Neural cell (in vitro differentiated cells): ENCODE measurements around the gene ARPC5. TPM values are rescaled to one million over a fixed set of nuclear protein-coding genes. Genes with fewer than 3 reads are reported as not detected.
A peak's percentile ranks its signal among the peaks of the same experiment; 100 is the strongest.
"Not testable (repeated sequence)": the region's sequence is repeated elsewhere in the genome, so short reads cannot be mapped to it uniquely, and the experiment has no call there.

Experiments used
- H2AFZ ChIP-seq: fragments of 200-600, 300-800 bp; sonication (generic), shearing (Covaris generic); 2 replicates; pipeline ENCODE4 v1.6.0; 2014; ENCODE audit warnings: low read depth, mild to moderate bottlenecking, antibody characterized with exemption, low read length, moderate library complexity
- H3F3A ChIP-seq: fragments of 200-600 bp; shearing (Covaris generic); 2 replicates; pipeline ENCODE4 v1.6.1; 2016; ENCODE audit warnings: mild to moderate bottlenecking, moderate library complexity, mixed read lengths, antibody characterized with exemption, low read length; ENCODE audit not compliant: insufficient read depth, poor library complexity, severe bottlenecking
- H3K27ac ChIP-seq: fragments of 200-600, 300-800 bp; sonication (generic), shearing (Covaris generic); 2 replicates; pipeline ENCODE4 v1.5.1; 2014; ENCODE audit warnings: mild to moderate bottlenecking, low read length, moderate library complexity
- H3K27me3 ChIP-seq: fragments of 300-800, 200-600 bp; sonication (generic), shearing (Covaris generic); 2 replicates; pipeline ENCODE4 v1.6.0; 2014; ENCODE audit warnings: mild to moderate bottlenecking, low read depth, low read length, moderate library complexity; ENCODE audit not compliant: insufficient read depth
- H3K36me3 ChIP-seq: fragments of 300-800, 200-600 bp; sonication (generic), shearing (Covaris generic); 2 replicates; pipeline ENCODE4 v1.5.1; 2014; ENCODE audit warnings: mild to moderate bottlenecking, antibody characterized with exemption, low read length, moderate library complexity; ENCODE audit not compliant: insufficient read depth
- H3K4me2 ChIP-seq: fragments of 300-800, 200-600 bp; sonication (generic), shearing (Covaris generic); 2 replicates; pipeline ENCODE4 v1.6.0; 2014; ENCODE audit warnings: mild to moderate bottlenecking, low read length
- H3K4me3 ChIP-seq: fragments of 300-800, 200-600 bp; sonication (generic), shearing (Covaris generic); 2 replicates; pipeline ENCODE4 v1.5.1; 2014; ENCODE audit warnings: mild to moderate bottlenecking, low read length, moderate library complexity
- H3K79me2 ChIP-seq: fragments of 200-600 bp; shearing (Covaris generic); replicated peaks from 2 replicates; pipeline ENCODE4 v1.6.0; 2014; ENCODE audit warnings: mild to moderate bottlenecking, low read length, moderate library complexity; ENCODE audit not compliant: insufficient read depth
- H3K9ac ChIP-seq: fragments of 300-800, 200-600 bp; sonication (generic), shearing (Covaris generic); 2 replicates; pipeline ENCODE4 v1.6.1; 2016; ENCODE audit warnings: mild to moderate bottlenecking, low read length, mixed read lengths
- H3K9me2 ChIP-seq: fragments of 200-600 bp; shearing (Covaris generic); 2 replicates; pipeline ENCODE4 v1.6.1; 2016; ENCODE audit warnings: mild to moderate bottlenecking, low read length, mixed read lengths; ENCODE audit not compliant: insufficient read depth
- H3K9me3 ChIP-seq: fragments of 200-600, 300-800 bp; sonication (generic), shearing (Covaris generic); 2 replicates; pipeline ENCODE4 v1.6.1; 2016; ENCODE audit warnings: mild to moderate bottlenecking, mixed run types, low read length, moderate library complexity, mixed read lengths
- H4K20me1 ChIP-seq: fragments of 200-600 bp; shearing (Covaris generic); 2 replicates; pipeline ENCODE4 v1.6.1; 2016; ENCODE audit warnings: mild to moderate bottlenecking, mixed run types; ENCODE audit not compliant: insufficient read depth
- CTCF ChIP-seq: fragments of 450-650 bp; IDR thresholded peaks from 2 replicates; pipeline ENCODE4 v1.5.1; 2014; ENCODE audit warnings: antibody characterized with exemption, mild to moderate bottlenecking, moderate library complexity; ENCODE audit not compliant: poor library complexity, severe bottlenecking
- EP300 ChIP-seq: fragments of 450-650 bp; conservative IDR thresholded peaks from 2 replicates; pipeline ENCODE4 v1.6.1; 2014; ENCODE audit warnings: antibody characterized with exemption, mild to moderate bottlenecking, moderate library complexity; ENCODE audit not compliant: poor library complexity, severe bottlenecking
- EZH2 ChIP-seq: fragments of 200-600, 300-800 bp; shearing (Covaris generic), sonication (generic); IDR thresholded peaks from 2 replicates; pipeline ENCODE4 v1.6.1; 2014; ENCODE audit warnings: antibody characterized with exemption, low read length, borderline replicate concordance, mild to moderate bottlenecking; ENCODE audit not compliant: insufficient read depth, poor library complexity, severe bottlenecking
- MXI1 ChIP-seq: fragments of 450-650 bp; conservative IDR thresholded peaks from 2 replicates; pipeline ENCODE4 v1.6.1; 2014; ENCODE audit warnings: antibody characterized with exemption, mild to moderate bottlenecking; ENCODE audit not compliant: poor library complexity, severe bottlenecking
- POLR2AphosphoS5 ChIP-seq: IDR thresholded peaks from 2 replicates; pipeline ENCODE4 v1.6.1; 2012
- RAD21 ChIP-seq: fragments of 450-650 bp; conservative IDR thresholded peaks from 2 replicates; pipeline ENCODE4 v1.6.1; 2014; ENCODE audit warnings: antibody characterized with exemption, mild to moderate bottlenecking, moderate library complexity
- REST ChIP-seq: IDR thresholded peaks from 2 replicates; pipeline ENCODE4 v1.6.1; 2012; ENCODE audit warnings: borderline replicate concordance
- TAF1 ChIP-seq: IDR thresholded peaks from 2 replicates; pipeline ENCODE4 v1.6.1; 2012; ENCODE audit warnings: low read depth
- polyA minus RNA-seq: library from RNA; depleted of rRNA, polyadenylated mRNA; stranded (reverse); fragments of >200 nt; gene quantifications from 2 replicates; pipeline ENCODE4 v1.2.3, GENCODE V29; 2014
- polyA plus RNA-seq: library from polyadenylated mRNA; depleted of rRNA; stranded (reverse); fragments of >200 nt; gene quantifications from 2 replicates; pipeline ENCODE4 v1.2.3, GENCODE V29; 2014

Gene ARPC5
- polyA plus RNA-seq (179 and 197 TPM in 2 replicates), polyA minus RNA-seq (112 and 124 TPM in 2 replicates)

DNA sequence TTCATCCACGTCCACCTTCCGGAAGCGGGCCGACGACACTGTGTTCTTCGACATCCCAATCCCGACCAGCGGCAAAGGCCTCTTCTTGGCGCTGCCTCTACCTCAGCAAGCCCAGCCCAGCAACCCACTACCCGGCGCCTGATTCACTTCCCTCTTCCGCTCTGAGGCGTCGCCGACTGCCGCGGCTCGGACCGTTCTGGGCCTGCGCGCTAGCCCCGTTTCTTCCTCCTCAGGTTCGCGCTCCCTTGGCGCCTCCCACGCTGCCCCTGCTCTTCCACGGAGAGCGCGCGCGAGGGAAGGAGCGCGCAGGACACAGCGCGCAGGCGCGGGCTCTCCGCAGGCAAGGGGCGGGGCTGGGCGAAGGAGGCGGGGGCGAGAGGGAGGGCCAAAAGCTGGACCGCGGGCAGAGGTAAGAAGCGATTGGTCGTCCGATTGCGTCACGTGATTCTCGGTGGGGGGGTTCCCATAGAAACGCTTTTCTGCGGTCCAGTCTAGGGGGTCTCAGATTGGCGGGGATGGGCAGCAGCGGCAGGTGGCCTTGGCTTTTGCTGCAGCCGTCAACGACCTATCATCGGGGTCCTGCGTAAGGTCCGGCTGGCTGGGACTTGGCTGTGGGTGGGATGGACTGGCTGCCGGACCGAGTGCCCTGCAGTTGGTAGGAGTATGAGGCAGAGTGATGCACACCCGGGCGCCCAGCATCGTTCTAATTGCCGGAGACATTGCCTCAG lies at the start of gene ARPC5:
TSS of gene ARPC5 (minus strand) at position 178 of the 728 bp plus-strand sequence. CDS start at position 54, 124 bp downstream.
- Histone ChIP-seq H3K27ac (peak within 1 kb of the TSS; percentile 87), H3F3A (no peaks in the 10 kb centered on the region), H3K9me3 (no peaks in the 10 kb centered on the region), H3K36me3 (no peaks in the 10 kb centered on the region), H3K79me2 (peaks cover 69% of the 10 kb centered on the region), H3K4me3 (peak within 1 kb of the TSS; percentile 82), H3K27me3 (no peaks in the 10 kb centered on the region), H3K9ac (peak within 1 kb of the TSS; percentile 85), H3K4me2 (peak within 1 kb of the TSS; percentile 75), H3K9me2 (no peaks in the 10 kb centered on the region), H4K20me1 (no peaks in the 10 kb centered on the region), H2AFZ (peak within 1 kb of the TSS; percentile 70)
- peak; percentile 86 for TF ChIP-seq POLR2AphosphoS5
- TF ChIP-seq MXI1, result peak; percentile 47
- peak; percentile 84 for TF ChIP-seq TAF1
- peak; percentile 44 for TF ChIP-seq REST
- peak; percentile 50 for TF ChIP-seq EP300
- TF ChIP-seq RAD21, result no peak

DNA sequence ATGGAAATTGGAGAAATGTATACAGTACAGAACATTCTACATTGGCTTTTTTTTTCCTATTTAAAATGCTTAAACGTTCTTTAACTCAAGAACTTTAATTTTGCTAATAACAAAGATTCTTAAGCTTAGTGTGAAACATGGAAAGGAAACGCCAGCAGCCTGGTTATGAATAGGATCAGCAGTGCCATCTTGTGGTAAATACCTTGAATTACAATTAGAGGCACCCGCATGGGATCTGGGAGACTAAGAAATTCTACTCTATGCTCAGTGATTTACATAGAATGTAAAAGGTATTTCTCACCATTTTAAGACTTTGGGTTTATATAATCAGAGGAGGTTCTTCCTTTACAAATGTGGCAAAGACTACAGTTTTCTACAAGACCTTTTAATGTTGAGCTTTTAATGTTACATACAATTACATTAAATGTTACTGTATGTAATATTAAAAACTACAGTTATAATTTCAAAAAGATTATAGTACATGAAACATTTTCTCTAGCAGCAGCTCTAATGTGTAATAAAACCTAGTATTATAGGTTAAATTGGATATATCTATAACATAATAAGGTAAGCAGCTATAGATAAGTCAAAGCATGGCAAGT lies 49.6 kb upstream of the ARPC5 start:
- no peak overlapping the region for H3K27ac ChIP-seq
- no peaks in the 10 kb centered on the region for H3K79me2 ChIP-seq
- H3K9me3 ChIP-seq, result no peaks in the 10 kb centered on the region
- TF ChIP-seq CTCF, result peak; percentile 29
- TF ChIP-seq MXI1, result no peak
- no peak for TF ChIP-seq RAD21
- no peak for TF ChIP-seq EZH2
- TF ChIP-seq EP300, result no peak
- no peak for TF ChIP-seq POLR2AphosphoS5
- H3K4me3 ChIP-seq, result no peak overlapping the region
- no peak overlapping the region for H2AFZ ChIP-seq
- H3K4me2 ChIP-seq, result no peak overlapping the region
- no peaks in the 10 kb centered on the region for H3K27me3 ChIP-seq
- no peaks in the 10 kb centered on the region for H3F3A ChIP-seq
- H3K9ac ChIP-seq, result no peak overlapping the region
- no peaks in the 10 kb centered on the region for H3K36me3 ChIP-seq
- no peaks in the 10 kb centered on the region for H4K20me1 ChIP-seq
- H3K9me2 ChIP-seq, result no peaks in the 10 kb centered on the region

DNA sequence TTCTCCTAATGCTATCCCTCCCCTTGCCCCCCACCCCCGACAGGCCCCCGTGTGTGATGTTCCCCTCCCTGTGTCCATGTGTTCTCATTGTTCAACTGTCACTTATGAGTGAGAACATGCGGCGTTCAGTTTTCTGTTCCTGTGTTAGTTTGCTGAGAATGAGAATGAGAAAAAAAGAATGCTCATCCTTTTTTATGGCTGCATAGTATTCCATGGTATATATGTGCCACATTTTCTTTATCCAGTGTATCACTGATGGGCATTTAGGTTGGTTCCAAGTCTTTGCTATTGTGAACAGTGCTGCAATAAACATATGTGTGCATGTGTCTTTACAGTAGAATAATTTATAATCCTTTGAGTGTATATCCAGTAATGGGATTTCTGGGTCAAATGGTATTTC lies 43.8 kb upstream of the ARPC5 start:
- not testable (repeated sequence) for H3K27me3 ChIP-seq, H3F3A ChIP-seq, H3K27ac ChIP-seq, H4K20me1 ChIP-seq, H3K4me2 ChIP-seq, H2AFZ ChIP-seq, H3K79me2 ChIP-seq, H3K9me3 ChIP-seq, H3K36me3 ChIP-seq, H3K4me3 ChIP-seq, H3K9ac ChIP-seq, H3K9me2 ChIP-seq
